RWPE2 (cell line): Measurements from ENCODE around the gene SLC8B1.

ENCODE experiments used
- ATAC-seq: fragments of 200-7000 bp; cut with Tn5 transposase; 3 replicates; pipeline ENCODE4 v1.9.1; 2021; ENCODE audit warnings: low read depth
- DNase-seq: peaks from one replicate; pipeline ENCODE4 v3.0.0-alpha.2; 2020; ENCODE audit warnings: low spot score
- H3K27ac ChIP-seq: fragments of 450-650 bp; 2 replicates; pipeline ENCODE4 v1.5.1; 2017; ENCODE audit warnings: mild to moderate bottlenecking; ENCODE audit not compliant: poor library complexity, severe bottlenecking
- H3K27me3 ChIP-seq: fragments of 250-450 bp; sonication (Bioruptor Pico); 2 replicates; pipeline ENCODE4 v1.5.1; 2021; ENCODE audit warnings: mild to moderate bottlenecking, moderate library complexity; ENCODE audit not compliant: insufficient read depth, poor library complexity, severe bottlenecking
- H3K36me3 ChIP-seq: fragments of 250-450 bp; sonication (Bioruptor Pico); 2 replicates; pipeline ENCODE4 v1.5.1; 2020; ENCODE audit warnings: low read depth, mild to moderate bottlenecking, moderate library complexity
- H3K4me1 ChIP-seq: fragments of 250-450 bp; sonication (Bioruptor Pico); 2 replicates; pipeline ENCODE4 v1.5.1; 2021; ENCODE audit warnings: mild to moderate bottlenecking, moderate library complexity; ENCODE audit not compliant: insufficient read depth, poor library complexity, severe bottlenecking
- H3K4me3 ChIP-seq: fragments of 250-450 bp; sonication (Bioruptor Pico); 2 replicates; pipeline ENCODE4 v1.5.1; 2021; ENCODE audit warnings: mild to moderate bottlenecking, moderate library complexity; ENCODE audit not compliant: severe bottlenecking
- H3K9me3 ChIP-seq: fragments of 250-450 bp; sonication (Bioruptor Pico); 2 replicates; pipeline ENCODE4 v1.5.1; 2021; ENCODE audit warnings: mild to moderate bottlenecking, moderate library complexity; ENCODE audit not compliant: severe bottlenecking
- CTCF ChIP-seq: fragments of 450-650 bp; IDR thresholded peaks from one replicate; pipeline ENCODE4 v1.5.1; 2017; ENCODE audit warnings: mild to moderate bottlenecking, moderate library complexity; ENCODE audit not compliant: poor library complexity, severe bottlenecking

SLC8B1 gene

GRCh38 chr12:113266106-113266895, 68.6 kb downstream of the SLC8B1 start:
- TF ChIP-seq CTCF, result no peak
- ATAC-seq, result no peak
- Histone ChIP-seq H3K9me3 (no peaks in the 10 kb centered on the region), H3K27me3 (no peaks in the 10 kb centered on the region), H3K27ac (no peak overlapping the region), H3K4me1 (peaks cover 4% of the 10 kb centered on the region), H3K36me3 (peaks cover 49% of the 10 kb centered on the region), H3K4me3 (no peak overlapping the region)
- no peak for DNase-seq

GRCh38 chr12:113263431-113263963, 71.4 kb downstream of the SLC8B1 start:
- no peak overlapping the region for H3K27ac ChIP-seq
- DNase-seq (no peak), ATAC-seq (no peak)
- peaks cover 4% of the 10 kb centered on the region for H3K4me1 ChIP-seq
- H3K9me3 ChIP-seq, result no peaks in the 10 kb centered on the region
- H3K4me3 ChIP-seq, result no peak overlapping the region
- peaks cover 43% of the 10 kb centered on the region for H3K36me3 ChIP-seq
- TF ChIP-seq CTCF, result no peak
- no peaks in the 10 kb centered on the region for H3K27me3 ChIP-seq

GRCh38 chr12:113262710-113263109, 72.2 kb downstream of the SLC8B1 start:
- Histone ChIP-seq H3K27me3 (no peaks in the 10 kb centered on the region), H3K27ac (no peak overlapping the region), H3K36me3 (peaks cover 36% of the 10 kb centered on the region), H3K4me3 (no peak overlapping the region), H3K4me1 (peaks cover 4% of the 10 kb centered on the region), H3K9me3 (no peaks in the 10 kb centered on the region)
- DNase-seq (no peak), ATAC-seq (no peak)
- no peak for TF ChIP-seq CTCF

- Histone ChIP-seq H3K9me3 (no peaks in the 10 kb centered on the region), H3K27ac (no peak overlapping the region), H3K27me3 (no peaks in the 10 kb centered on the region), H3K36me3 (peaks cover 29% of the 10 kb centered on the region), H3K4me1 (peaks cover 4% of the 10 kb centered on the region), H3K4me3 (no peak overlapping the region)
- ATAC-seq, result no peak
- TF ChIP-seq CTCF, result no peak
- no peak for DNase-seq
These were observed 73.0 kb downstream of the SLC8B1 start for GRCh38 chr12:113261847-113262470.
